NCI-H1417 (cell line): Measurements from ENCODE around the gene CXorf49.
"Not testable (repeated sequence)": the region's sequence is repeated elsewhere in the genome, so short reads cannot be mapped to it uniquely, and the experiment has no call there.

ENCODE experiments used
- DNase-seq, 3 experiments: peaks; one replicate each; lab custom pipeline; 2025; lab: John Stamatoyannopoulos, UW

CXorf49 gene

GRCh38 chrX:71718185-71718584 is at the start of gene CXorf49:
TSS of gene CXorf49 (minus strand) at chrX:71718285. CDS start at chrX:71718151, 134 bp downstream.
- not testable (repeated sequence) for DNase-seq

DNA sequence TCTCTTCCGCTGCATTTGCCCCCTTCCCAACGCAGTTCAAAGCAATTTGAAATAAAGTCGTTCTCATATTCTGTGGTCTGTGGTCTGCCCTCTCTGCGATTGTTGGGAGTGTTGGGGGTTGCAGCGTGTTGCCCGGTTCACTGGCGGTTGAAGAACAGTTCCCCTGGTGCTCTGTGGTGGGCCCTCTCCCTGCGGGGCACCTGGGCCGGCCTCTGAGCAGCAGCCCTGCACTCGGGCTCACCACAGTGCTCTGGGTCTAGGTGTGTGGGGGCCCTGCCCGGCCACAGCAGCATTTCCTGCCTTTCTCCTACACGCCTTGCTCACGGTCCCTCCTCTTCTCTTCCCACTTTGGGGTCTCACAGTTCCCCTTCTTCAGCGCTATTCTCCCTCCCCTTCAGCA is 49.0 kb upstream of the CXorf49 start:
- not testable (repeated sequence) for DNase-seq

DNA sequence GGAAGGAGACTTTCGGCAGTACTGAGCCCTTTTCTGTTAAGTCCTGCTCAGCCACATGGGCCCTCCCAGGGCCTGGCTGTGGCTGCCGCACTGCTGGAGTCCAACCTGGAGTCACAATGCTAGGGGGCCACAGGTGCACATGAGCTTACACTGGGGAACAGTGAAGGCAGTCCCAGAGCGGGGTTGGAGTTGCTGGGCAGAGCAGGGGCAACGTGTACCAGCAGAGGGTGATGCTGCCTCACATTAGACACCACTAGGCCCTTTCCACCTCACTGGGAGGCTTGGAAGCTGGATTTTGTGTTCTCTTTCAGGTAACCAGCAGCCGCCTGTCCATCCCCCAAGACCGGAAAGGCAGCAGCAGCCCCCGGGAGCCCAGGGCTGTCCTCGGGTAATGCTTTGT is 47.5 kb upstream of the CXorf49 start:
- DNase-seq: not testable (repeated sequence)

- not testable (repeated sequence) for DNase-seq
Observed at GRCh38 chrX:71764832-71765231, 46.7 kb upstream of the CXorf49 start.

DNA sequence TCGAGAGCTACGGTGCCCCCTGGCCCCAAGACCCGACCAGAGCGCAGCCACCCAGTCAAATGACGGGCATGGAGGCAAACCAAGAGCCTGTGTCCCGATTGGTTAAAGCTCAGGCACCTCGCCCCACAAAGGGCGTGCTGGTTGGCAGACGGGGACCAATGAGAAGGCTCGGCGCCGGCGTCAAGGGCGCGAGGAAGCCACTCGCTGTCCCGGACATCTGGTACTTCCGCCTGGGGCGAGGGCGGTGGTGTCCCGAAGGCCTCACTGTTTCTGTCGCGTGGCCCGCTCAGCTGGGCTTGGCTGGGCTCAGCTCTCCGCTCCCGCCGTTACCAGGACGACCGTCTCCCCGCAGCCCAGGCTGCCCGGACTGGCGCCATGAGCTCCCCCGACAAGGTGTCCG is 45.0 kb upstream of the CXorf49 start, which contains the start of gene CXorf49B:
Gene CXorf49B, plus strand, starts transcription at position 301 of the 400 bp plus-strand sequence. Its CDS starts 75 bp downstream, at position 376.
- DNase-seq: not testable (repeated sequence)

DNA sequence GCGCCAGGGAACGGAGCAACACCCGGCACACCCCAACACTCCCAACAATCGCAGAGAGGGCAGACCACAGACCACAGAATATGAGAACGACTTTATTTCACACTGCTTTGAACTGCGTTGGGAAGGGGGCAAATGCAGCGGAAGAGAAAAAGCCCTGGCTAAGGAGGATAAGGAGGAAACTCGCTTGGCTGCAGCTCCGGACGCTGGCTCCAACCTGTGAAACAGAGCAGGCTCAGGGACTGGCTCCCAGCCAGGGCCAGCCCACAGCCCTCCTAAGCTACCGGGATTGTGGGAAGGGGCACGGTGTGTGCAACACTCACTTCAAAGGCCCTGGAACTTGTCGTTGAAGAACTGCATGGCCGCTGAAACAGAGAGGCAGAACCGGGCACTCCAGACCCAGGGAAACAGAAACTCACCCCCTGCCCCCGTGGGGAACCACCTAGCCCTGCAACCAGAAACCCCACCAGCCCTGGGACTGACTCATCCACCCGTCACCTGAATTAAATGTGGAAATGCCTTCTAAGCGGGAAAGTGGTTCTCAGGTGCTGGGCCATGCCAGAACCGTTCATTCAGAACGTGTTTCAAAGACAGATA is 42.7 kb upstream of the CXorf49 start:
- DNase-seq: not testable (repeated sequence)

DNA sequence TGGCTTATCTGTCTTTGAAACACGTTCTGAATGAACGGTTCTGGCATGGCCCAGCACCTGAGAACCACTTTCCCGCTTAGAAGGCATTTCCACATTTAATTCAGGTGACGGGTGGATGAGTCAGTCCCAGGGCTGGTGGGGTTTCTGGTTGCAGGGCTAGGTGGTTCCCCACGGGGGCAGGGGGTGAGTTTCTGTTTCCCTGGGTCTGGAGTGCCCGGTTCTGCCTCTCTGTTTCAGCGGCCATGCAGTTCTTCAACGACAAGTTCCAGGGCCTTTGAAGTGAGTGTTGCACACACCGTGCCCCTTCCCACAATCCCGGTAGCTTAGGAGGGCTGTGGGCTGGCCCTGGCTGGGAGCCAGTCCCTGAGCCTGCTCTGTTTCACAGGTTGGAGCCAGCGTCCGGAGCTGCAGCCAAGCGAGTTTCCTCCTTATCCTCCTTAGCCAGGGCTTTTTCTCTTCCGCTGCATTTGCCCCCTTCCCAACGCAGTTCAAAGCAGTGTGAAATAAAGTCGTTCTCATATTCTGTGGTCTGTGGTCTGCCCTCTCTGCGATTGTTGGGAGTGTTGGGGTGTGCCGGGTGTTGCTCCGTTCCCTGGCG is 2.3 kb upstream of the CXorf49 start:
- DNase-seq: not testable (repeated sequence)

- DNase-seq: not testable (repeated sequence)
Observed at GRCh38 chrX:71719195-71719594, 1.1 kb upstream of the CXorf49 start.

GRCh38 chrX:71716323-71716722 is 1.8 kb downstream of the CXorf49 start:
- DNase-seq: not testable (repeated sequence)

DNA sequence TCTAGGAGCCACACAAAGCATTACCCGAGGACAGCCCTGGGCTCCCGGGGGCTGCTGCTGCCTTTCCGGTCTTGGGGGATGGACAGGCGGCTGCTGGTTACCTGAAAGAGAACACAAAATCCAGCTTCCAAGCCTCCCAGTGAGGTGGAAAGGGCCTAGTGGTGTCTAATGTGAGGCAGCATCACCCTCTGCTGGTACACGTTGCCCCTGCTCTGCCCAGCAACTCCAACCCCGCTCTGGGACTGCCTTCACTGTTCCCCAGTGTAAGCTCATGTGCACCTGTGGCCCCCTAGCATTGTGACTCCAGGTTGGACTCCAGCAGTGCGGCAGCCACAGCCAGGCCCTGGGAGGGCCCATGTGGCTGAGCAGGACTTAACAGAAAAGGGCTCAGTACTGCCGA is 2.5 kb downstream of the CXorf49 start:
- DNase-seq: not testable (repeated sequence)

DNA sequence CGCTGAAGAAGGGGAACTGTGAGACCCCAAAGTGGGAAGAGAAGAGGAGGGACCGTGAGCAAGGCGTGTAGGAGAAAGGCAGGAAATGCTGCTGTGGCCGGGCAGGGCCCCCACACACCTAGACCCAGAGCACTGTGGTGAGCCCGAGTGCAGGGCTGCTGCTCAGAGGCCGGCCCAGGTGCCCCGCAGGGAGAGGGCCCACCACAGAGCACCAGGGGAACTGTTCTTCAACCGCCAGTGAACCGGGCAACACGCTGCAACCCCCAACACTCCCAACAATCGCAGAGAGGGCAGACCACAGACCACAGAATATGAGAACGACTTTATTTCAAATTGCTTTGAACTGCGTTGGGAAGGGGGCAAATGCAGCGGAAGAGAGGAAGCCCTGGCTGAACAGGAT is 4.0 kb downstream of the CXorf49 start:
- not testable (repeated sequence) for DNase-seq

- not testable (repeated sequence) for DNase-seq
Observed at GRCh38 chrX:71702853-71703252, 15.2 kb downstream of the CXorf49 start.

DNA sequence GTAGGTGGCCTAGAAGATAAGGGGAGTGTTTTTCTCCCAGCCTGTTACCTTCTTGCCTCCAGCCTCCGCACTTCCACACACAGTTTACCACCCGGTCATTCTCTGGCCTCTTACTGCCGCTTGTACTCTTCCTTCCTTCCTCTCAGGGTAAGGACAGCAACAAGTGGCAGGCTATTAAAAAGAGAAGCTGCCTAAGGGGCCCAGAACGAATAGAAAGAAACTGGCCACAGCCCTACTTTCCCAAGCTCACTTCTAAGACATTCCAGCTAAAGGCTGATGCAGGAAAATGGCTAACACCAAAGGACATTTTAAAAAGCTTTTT is 19.1 kb downstream of the CXorf49 start:
- not testable (repeated sequence) for DNase-seq

DNA sequence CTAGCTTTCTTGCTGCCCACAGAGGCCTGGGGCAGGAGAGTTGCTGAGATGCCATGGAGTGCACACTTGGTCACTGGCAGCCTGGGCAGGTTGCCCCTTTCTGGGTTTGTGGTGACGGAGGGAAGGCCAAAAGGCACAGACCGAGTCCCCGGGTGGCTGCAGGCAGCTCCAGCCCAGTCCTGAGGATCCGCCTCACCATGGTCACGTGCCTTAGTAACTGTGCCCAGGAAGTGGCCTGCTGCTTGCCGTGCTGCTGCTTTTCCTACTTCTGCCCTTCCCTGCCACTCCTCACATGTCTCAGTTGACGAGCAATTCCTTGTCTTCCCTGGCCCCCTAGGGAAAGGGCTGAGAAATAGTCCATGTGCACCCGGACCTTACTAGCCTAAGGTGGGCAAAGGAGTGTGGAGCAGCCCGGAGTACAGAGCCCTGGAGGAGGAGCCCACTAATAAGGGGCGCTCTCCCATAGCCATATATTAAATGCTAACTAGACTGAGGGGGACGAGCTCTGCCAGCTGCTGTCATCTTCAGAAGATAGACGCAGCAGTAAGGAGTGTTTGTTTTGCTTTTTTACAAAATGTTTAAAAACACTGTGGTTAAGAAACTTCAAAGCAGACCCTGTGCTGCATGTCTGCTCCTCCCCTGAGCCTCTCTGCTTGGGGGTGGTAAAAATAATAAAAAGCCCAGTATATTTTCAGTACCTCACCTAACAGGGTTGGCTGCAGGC is 19.6 kb downstream of the CXorf49 start:
- DNase-seq: not testable (repeated sequence)

- DNase-seq: not testable (repeated sequence)
Observed at GRCh38 chrX:71697466-71698298, 20.4 kb downstream of the CXorf49 start.

GRCh38 chrX:71696641-71697465 is 21.2 kb downstream of the CXorf49 start:
- not testable (repeated sequence) for DNase-seq

GRCh38 chrX:71679575-71680207 is 38.4 kb downstream of the CXorf49 start:
- DNase-seq: no peak

GRCh38 chrX:71677195-71677594 is 40.9 kb downstream of the CXorf49 start:
- not testable (repeated sequence) for DNase-seq

- not testable (repeated sequence) for DNase-seq
Observed at GRCh38 chrX:71676068-71676795, 41.9 kb downstream of the CXorf49 start.

DNA sequence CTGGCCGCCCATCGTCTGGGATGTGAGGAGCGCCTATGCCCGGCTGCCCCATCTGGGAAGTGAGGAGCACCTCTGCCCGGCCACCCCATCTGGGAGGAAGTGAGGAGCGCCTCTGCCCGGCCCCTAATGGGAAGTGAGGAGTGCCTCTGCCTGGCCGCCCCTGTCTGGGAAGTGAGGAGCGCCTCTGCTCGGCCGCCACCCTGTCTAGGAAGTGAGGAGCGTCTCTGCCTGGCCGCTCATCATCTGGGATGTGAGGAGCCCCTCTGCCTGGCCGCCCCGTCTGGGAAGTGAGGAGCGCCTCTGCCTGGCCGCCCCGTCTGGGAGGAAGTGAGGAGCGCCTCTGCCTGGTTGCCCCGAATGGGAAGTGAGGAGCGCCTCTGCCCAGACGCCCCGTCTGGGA is 42.4 kb downstream of the CXorf49 start:
- not testable (repeated sequence) for DNase-seq
